Stimulated activated CD4-positive, alpha-beta T cell treated with anti-CD3 and anti-CD28 coated beads, Interleukin-1b, Interleukin-23, amount 100 ng/mL, for 1 hour (primary cell): Measurements from ENCODE around the gene TFCP2L1.

Experiments used
- DNase-seq, 2 donors: peaks; one replicate each; pipeline ENCODE4 v3.0.0-alpha.2; 2020; ENCODE audit warnings: low read depth in 2 of 2

TFCP2L1 gene

DNA sequence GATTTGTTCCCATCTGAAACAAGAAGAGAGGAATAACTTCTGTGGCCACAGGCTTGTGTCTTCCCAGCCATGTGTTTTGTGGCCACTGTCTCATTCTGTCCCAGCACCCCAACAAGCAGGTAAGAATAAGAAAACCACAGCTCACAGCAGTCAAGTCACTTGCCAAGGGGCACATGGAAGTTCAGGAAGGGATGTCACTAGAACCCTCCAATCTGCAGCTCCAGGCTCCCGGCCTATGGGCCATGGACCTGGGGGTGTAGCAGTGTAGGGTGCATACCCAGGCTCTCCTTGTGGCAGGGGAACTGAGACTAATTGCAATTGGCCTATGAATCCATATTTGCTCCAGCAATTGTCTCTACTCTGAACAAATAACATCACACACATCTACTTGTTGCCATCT lies 112.5 kb downstream of the TFCP2L1 start:
- no peak for DNase-seq

DNA sequence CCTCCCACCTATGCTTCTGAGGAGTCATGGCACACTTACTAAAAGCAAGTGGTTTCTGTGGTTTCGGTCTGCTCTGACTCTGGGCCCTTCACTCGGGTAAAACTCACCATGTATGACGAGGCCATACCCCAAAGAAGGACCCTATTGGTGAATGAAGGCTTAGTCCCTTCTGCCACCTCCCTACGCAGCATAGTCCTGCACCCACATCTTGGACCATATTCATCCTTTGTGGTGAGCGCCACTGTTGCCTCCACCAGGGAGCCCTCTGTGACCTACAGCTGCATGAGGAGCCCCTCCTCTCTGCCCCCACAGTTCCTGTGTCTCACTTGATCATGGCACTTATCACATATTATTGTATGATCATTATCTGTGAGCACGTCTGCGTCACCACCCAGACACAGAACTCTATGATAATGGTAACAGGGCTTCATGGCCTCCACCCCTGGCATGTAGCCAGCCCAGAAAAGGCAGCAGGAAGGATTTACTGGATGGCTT lies 113.3 kb downstream of the TFCP2L1 start:
- no peak for DNase-seq

DNA sequence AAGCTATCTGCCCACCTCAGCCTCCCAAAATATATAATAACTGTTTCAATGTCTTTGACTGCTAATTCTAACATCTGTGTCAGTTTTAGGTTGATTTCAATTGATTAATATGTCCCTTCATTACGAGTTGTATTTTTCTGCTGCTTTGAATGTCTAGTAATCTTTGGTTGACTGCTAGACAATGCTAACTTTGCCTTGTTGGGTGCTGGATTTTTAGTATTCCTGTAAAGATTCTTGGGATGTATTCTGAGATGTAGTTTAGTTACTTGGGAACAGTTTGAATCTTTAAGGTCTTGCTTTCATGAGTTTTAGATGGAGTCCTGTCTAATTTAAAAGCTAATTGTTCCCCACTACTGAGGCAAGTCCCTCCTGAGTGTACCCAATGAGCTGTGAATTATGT lies 114.4 kb downstream of the TFCP2L1 start:
- no peak for DNase-seq

DNA sequence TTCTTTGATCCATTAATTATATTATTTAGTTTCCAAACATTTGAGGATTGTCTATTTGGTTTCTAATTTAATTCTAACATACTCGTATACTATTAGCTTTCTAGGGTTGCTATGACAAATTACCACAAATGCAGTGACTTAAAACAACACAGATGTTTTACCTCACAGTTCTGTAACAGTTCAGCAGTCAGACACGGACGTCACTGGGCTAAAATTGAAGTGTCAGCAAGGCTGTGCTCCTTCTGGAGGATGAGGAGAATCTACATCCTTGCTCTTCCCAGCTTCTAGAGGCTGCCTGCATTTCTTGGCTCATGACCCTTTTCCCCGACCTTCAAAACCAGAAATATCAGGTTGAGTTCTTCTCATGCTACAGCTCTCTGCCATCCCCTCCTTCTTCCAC lies 117.6 kb downstream of the TFCP2L1 start:
- DNase-seq, result no peak
